ENCODE results near the gene USP37.

USP37 gene

DNA sequence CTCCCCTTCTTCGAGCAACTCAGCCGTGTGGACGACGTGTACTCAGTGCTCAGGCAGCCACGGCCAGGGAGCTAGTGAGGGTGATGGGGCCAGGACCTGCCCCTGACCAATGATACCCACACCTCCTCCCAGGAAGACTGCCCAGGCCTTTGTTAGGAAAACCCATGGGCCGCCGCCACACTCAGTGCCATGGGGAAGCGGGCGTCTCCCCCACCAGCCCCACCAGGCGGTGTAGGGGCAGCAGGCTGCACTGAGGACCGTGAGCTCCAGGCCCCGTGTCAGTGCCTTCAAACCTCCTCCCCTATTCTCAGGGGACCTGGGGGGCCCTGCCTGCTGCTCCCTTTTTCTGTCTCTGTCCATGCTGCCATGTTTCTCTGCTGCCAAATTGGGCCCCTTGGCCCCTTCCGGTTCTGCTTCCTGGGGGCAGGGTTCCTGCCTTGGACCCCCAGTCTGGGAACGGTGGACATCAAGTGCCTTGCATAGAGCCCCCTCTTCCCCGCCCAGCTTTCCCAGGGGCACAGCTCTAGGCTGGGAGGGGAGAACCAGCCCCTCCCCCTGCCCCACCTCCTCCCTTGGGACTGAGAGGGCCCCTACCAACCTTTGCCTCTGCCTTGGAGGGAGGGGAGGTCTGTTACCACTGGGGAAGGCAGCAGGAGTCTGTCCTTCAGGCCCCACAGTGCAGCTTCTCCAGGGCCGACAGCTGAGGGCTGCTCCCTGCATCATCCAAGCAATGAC, 163.6 kb downstream of the USP37 start:
- no peak for DNase-seq (ENCODE audit: low read depth in 2 of 2, low spot score in 1 of 2)

GRCh38 chr2:218403810-218404209, 164.3 kb downstream of the USP37 start:
- DNase-seq (ENCODE audit: low read depth in 2 of 2, low spot score in 1 of 2) = no peak

- DNase-seq (ENCODE audit: low read depth in 2 of 2, low spot score in 1 of 2) = no peak
These were observed 165.2 kb downstream of the USP37 start for GRCh38 chr2:218402911-218403411.

- DNase-seq (ENCODE audit: low read depth in 2 of 2, low spot score in 1 of 2) = no peak
These were observed 165.7 kb downstream of the USP37 start for GRCh38 chr2:218402491-218402901.

GRCh38 chr2:218401890-218402289, 166.3 kb downstream of the USP37 start:
- DNase-seq (ENCODE audit: low read depth in 2 of 2, low spot score in 1 of 2) = no peak

- DNase-seq (ENCODE audit: low read depth in 2 of 2, low spot score in 1 of 2) = no peak
These were observed 166.9 kb downstream of the USP37 start for GRCh38 chr2:218400930-218401881.
